ENCODE results near the gene STAT3.

Gene STAT3

GRCh38 chr17:42289611-42290181 is 98.5 kb downstream of the STAT3 start:
- Histone ChIP-seq H3K9me3 (ENCODE audit: control insufficient read depth, low read length) (no peaks in the 10 kb centered on the region), H3K4me1 (ENCODE audit: control insufficient read depth, insufficient read depth, low read length, poor library complexity, severe bottlenecking) (peaks cover 30% of the 10 kb centered on the region), H3K27me3 (replicated peaks; ENCODE audit: control insufficient read depth, insufficient read depth, low read length, poor library complexity, severe bottlenecking) (no peaks in the 10 kb centered on the region), H3K36me3 (ENCODE audit: control insufficient read depth, insufficient read depth, low read length) (peaks cover 15% of the 10 kb centered on the region), H3K4me3 (ENCODE audit: insufficient read depth, low read depth, low read length, poor library complexity, severe bottlenecking) (peak overlapping the region; percentile 61), H3K27ac (ENCODE audit: insufficient read depth, low read length, poor library complexity, severe bottlenecking) (peak overlapping the region; percentile 88)
- peak in 2 of 3 donors; percentile 20 to 31 for DNase-seq

GRCh38 chr17:42288803-42289610 is 99.2 kb downstream of the STAT3 start:
- Histone ChIP-seq H3K27me3 (replicated peaks; ENCODE audit: control insufficient read depth, insufficient read depth, low read length, poor library complexity, severe bottlenecking) (no peaks in the 10 kb centered on the region), H3K4me1 (ENCODE audit: control insufficient read depth, insufficient read depth, low read length, poor library complexity, severe bottlenecking) (peaks cover 30% of the 10 kb centered on the region), H3K36me3 (ENCODE audit: control insufficient read depth, insufficient read depth, low read length) (peaks cover 12% of the 10 kb centered on the region), H3K27ac (ENCODE audit: insufficient read depth, low read length, poor library complexity, severe bottlenecking) (peak overlapping the region; percentile 88), H3K4me3 (ENCODE audit: insufficient read depth, low read depth, low read length, poor library complexity, severe bottlenecking) (peak overlapping the region; percentile 61), H3K9me3 (ENCODE audit: control insufficient read depth, low read length) (no peaks in the 10 kb centered on the region)
- DNase-seq, result peak; percentile 39 to 46 (median 46)

- H3K4me3 ChIP-seq (ENCODE audit: insufficient read depth, low read depth, low read length, poor library complexity, severe bottlenecking), result peak within 1 kb of the TSS; percentile 61
- peaks cover 12% of the 10 kb centered on the region for H3K36me3 ChIP-seq (ENCODE audit: control insufficient read depth, insufficient read depth, low read length)
- peak within 1 kb of the TSS; percentile 88 for H3K27ac ChIP-seq (ENCODE audit: insufficient read depth, low read length, poor library complexity, severe bottlenecking)
- no peaks in the 10 kb centered on the region for H3K9me3 ChIP-seq (ENCODE audit: control insufficient read depth, low read length)
- no peaks in the 10 kb centered on the region for H3K27me3 ChIP-seq (replicated peaks; ENCODE audit: control insufficient read depth, insufficient read depth, low read length, poor library complexity, severe bottlenecking)
- H3K4me1 ChIP-seq (ENCODE audit: control insufficient read depth, insufficient read depth, low read length, poor library complexity, severe bottlenecking), result peaks cover 30% of the 10 kb centered on the region
- DNase-seq, result peak; percentile 67 to 73 (median 72)
Measured at GRCh38 chr17:42287977-42288802, 100.1 kb downstream of the STAT3 start, which contains the start of gene STAT5A. Gene STAT5A (plus strand): TSS chr17:42288498. CDS start chr17:42289412, 914 bp downstream.

DNA sequence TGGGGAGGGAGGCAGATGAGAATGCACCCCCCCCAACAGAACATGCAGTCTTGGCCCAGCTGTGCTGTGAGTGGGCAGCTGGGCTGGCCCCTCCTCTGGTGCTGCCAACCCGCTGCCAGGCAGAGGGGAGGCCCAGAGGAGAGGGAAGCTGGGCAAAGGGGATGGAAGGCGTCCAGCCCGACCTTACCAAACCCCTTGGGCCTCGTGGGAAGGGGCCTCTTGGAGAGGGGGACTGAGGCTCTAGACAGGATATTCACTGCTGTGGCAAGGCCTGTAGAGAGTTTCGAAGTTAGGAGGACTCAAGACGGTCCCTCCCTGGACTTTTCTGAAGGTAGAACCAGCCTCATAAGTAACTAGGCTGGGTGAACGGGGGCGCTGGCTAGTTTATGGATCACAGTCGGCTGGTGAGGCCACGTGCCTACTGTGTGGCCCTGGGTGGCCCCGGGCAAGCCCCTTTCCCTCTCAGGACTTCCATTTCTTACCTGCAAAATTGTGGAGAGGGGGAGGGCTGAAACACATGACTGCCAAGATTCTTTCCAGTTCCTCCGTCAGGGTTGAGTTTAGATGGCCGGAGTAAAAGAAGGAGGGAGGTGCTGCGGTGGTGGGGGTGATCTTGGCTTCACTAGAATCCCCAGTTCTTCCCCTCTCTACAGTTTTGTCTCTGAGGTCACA is 100.8 kb downstream of the STAT3 start:
- Histone ChIP-seq H3K4me1 (ENCODE audit: control insufficient read depth, insufficient read depth, low read length, poor library complexity, severe bottlenecking) (peaks cover 30% of the 10 kb centered on the region), H3K4me3 (ENCODE audit: insufficient read depth, low read depth, low read length, poor library complexity, severe bottlenecking) (peak overlapping the region; percentile 61), H3K36me3 (ENCODE audit: control insufficient read depth, insufficient read depth, low read length) (peaks cover 9% of the 10 kb centered on the region), H3K27ac (ENCODE audit: insufficient read depth, low read length, poor library complexity, severe bottlenecking) (peak overlapping the region; percentile 88), H3K9me3 (ENCODE audit: control insufficient read depth, low read length) (no peaks in the 10 kb centered on the region), H3K27me3 (replicated peaks; ENCODE audit: control insufficient read depth, insufficient read depth, low read length, poor library complexity, severe bottlenecking) (no peaks in the 10 kb centered on the region)
- DNase-seq, result peak in 1 of 3 donors; percentile 39

- peaks cover 30% of the 10 kb centered on the region for H3K4me1 ChIP-seq (ENCODE audit: control insufficient read depth, insufficient read depth, low read length, poor library complexity, severe bottlenecking)
- H3K36me3 ChIP-seq (ENCODE audit: control insufficient read depth, insufficient read depth, low read length), result peaks cover 3% of the 10 kb centered on the region
- H3K27ac ChIP-seq (ENCODE audit: insufficient read depth, low read length, poor library complexity, severe bottlenecking), result peak overlapping the region; percentile 88
- DNase-seq, result no peak
- no peaks in the 10 kb centered on the region for H3K9me3 ChIP-seq (ENCODE audit: control insufficient read depth, low read length)
- H3K4me3 ChIP-seq (ENCODE audit: insufficient read depth, low read depth, low read length, poor library complexity, severe bottlenecking), result peak overlapping the region; percentile 61
- no peaks in the 10 kb centered on the region for H3K27me3 ChIP-seq (replicated peaks; ENCODE audit: control insufficient read depth, insufficient read depth, low read length, poor library complexity, severe bottlenecking)
Measured at GRCh38 chr17:42286411-42287221, 101.6 kb downstream of the STAT3 start.

DNA sequence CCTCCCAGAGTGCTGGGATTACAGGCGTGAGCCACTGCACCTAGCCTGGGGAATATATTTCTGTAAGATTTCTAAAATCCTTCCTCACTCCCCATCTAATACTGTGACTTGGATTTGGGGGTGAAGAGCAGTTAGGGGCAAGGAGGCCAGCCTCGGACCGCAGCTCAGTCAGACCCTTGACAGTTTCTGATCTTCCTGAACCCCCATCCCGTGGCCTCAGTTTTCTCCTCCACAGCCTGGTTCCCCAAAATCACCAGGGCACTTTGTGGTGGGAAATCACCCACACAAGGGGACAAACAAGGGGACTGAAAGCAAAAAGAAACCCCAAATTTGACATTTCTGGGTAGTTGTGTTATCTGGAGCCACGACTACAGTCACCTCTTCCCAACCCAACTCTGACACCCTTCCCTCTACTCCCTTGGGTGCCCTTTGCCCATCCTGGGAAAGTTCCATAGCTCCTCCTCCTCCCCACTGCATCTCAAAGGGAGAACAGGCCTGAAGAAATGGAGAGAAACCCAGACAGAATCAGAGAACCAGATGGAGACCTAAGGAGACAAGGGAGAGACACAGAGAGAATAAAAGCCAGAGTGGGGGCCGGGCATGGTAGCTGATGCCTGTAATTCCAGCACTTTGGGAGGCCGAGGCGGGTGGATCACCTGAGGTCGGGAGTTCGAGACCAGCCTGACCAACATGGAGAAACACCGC is 102.7 kb downstream of the STAT3 start:
- Histone ChIP-seq H3K4me3 (ENCODE audit: insufficient read depth, low read depth, low read length, poor library complexity, severe bottlenecking) (no peak overlapping the region), H3K27me3 (replicated peaks; ENCODE audit: control insufficient read depth, insufficient read depth, low read length, poor library complexity, severe bottlenecking) (no peaks in the 10 kb centered on the region), H3K27ac (ENCODE audit: insufficient read depth, low read length, poor library complexity, severe bottlenecking) (no peak overlapping the region), H3K36me3 (ENCODE audit: control insufficient read depth, insufficient read depth, low read length) (no peaks in the 10 kb centered on the region), H3K9me3 (ENCODE audit: control insufficient read depth, low read length) (no peaks in the 10 kb centered on the region), H3K4me1 (ENCODE audit: control insufficient read depth, insufficient read depth, low read length, poor library complexity, severe bottlenecking) (peaks cover 30% of the 10 kb centered on the region)
- DNase-seq, result no peak

DNA sequence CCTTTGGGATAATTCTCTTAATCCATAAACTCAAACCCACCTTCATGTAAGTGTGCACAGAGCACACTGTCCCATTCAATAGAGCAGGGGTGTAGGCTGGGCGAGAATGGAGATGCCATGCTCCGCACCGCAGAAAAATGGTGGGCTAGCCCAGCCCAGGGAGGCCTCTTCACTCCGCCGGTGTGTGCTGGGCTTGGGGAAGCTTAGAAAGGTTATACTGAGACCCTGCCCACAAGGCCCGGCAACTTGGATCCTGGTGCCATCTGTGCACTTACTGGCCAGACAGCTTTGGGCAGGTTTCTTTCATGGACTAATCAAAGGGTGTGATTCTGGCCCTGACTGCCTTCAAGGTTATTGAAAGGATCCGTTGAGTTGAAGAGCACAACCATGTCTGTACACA is 103.7 kb downstream of the STAT3 start:
- DNase-seq, result no peak
- H3K4me1 ChIP-seq (ENCODE audit: control insufficient read depth, insufficient read depth, low read length, poor library complexity, severe bottlenecking), result peaks cover 24% of the 10 kb centered on the region
- no peaks in the 10 kb centered on the region for H3K9me3 ChIP-seq (ENCODE audit: control insufficient read depth, low read length)
- H3K36me3 ChIP-seq (ENCODE audit: control insufficient read depth, insufficient read depth, low read length), result no peaks in the 10 kb centered on the region
- no peak overlapping the region for H3K27ac ChIP-seq (ENCODE audit: insufficient read depth, low read length, poor library complexity, severe bottlenecking)
- no peak overlapping the region for H3K4me3 ChIP-seq (ENCODE audit: insufficient read depth, low read depth, low read length, poor library complexity, severe bottlenecking)
- no peaks in the 10 kb centered on the region for H3K27me3 ChIP-seq (replicated peaks; ENCODE audit: control insufficient read depth, insufficient read depth, low read length, poor library complexity, severe bottlenecking)

DNA sequence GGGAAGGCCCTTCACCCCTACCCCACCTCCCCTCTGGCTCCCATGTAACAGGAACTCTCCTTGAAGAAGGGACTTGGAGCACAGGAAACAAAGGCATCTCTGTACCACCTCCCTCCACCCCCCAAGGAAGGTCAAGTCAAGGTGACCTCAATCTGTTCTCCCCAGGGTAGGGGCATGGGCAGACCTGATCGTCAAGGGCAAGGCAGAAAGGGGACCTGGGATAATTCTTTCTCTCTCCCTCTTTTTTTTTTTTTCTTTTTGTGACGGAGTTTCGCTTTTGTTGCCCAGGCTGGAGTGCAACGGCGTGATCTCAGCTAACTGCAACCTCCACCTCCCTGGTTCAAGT is 104.2 kb downstream of the STAT3 start:
- Histone ChIP-seq H3K4me1 (ENCODE audit: control insufficient read depth, insufficient read depth, low read length, poor library complexity, severe bottlenecking) (peaks cover 18% of the 10 kb centered on the region), H3K27me3 (replicated peaks; ENCODE audit: control insufficient read depth, insufficient read depth, low read length, poor library complexity, severe bottlenecking) (no peaks in the 10 kb centered on the region), H3K27ac (ENCODE audit: insufficient read depth, low read length, poor library complexity, severe bottlenecking) (no peak overlapping the region), H3K9me3 (ENCODE audit: control insufficient read depth, low read length) (no peaks in the 10 kb centered on the region), H3K36me3 (ENCODE audit: control insufficient read depth, insufficient read depth, low read length) (no peaks in the 10 kb centered on the region), H3K4me3 (ENCODE audit: insufficient read depth, low read depth, low read length, poor library complexity, severe bottlenecking) (no peak overlapping the region)
- no peak for DNase-seq

Data from effector memory CD4-positive, alpha-beta T cell (primary cell).